Epithelial cell of proximal tubule (primary cell): ENCODE measurements around the gene RPL38. TPM values are rescaled to one million over a fixed set of nuclear protein-coding genes. Genes with fewer than 3 reads are reported as not detected.

ENCODE experiments used
- DNase-seq: peaks from one replicate; pipeline ENCODE4 v3.0.0-alpha.2; 2011; ENCODE audit warnings: low read depth
- H3K4me3 ChIP-seq: 2 replicates; pipeline ENCODE4 v1.5.1; 2011; ENCODE audit warnings: low read depth, mild to moderate bottlenecking, low read length
- CTCF ChIP-seq: conservative IDR thresholded peaks from 2 replicates; pipeline ENCODE4 v1.5.1; 2012; ENCODE audit warnings: low read depth, mild to moderate bottlenecking, low read length
- total RNA-seq: library from RNA; depleted of rRNA; stranded (reverse); fragments of >200 nt; gene quantifications from 2 replicates; pipeline ENCODE4 v1.2.3, GENCODE V29; 2015

The RPL38 gene
- total RNA-seq, 1 donor from 2014 or later, result 617 TPM

- no peak overlapping the region for H3K4me3 ChIP-seq
- DNase-seq, result no peak
- no peak for TF ChIP-seq CTCF
These were observed 2.9 kb downstream of the RPL38 start for GRCh38 chr17:74206332-74206818.

GRCh38 chr17:74210191-74211140 lies 7.0 kb downstream of the RPL38 start:
- no peak overlapping the region for H3K4me3 ChIP-seq
- peak; percentile 99 for TF ChIP-seq CTCF
- no peak for DNase-seq

- TF ChIP-seq CTCF, result no peak
- H3K4me3 ChIP-seq, result no peak overlapping the region
- no peak for DNase-seq
These were observed 7.8 kb downstream of the RPL38 start for GRCh38 chr17:74211141-74211911.

- no peak for DNase-seq
- peak overlapping the region; percentile 68 for H3K4me3 ChIP-seq
- TF ChIP-seq CTCF, result no peak
These were observed 8.4 kb downstream of the RPL38 start for GRCh38 chr17:74211912-74212208.

- no peak for TF ChIP-seq CTCF
- H3K4me3 ChIP-seq, result peak overlapping the region; percentile 68
- DNase-seq, result no peak
These were observed 8.9 kb downstream of the RPL38 start for GRCh38 chr17:74212209-74212912.

GRCh38 chr17:74212913-74213791 lies 9.7 kb downstream of the RPL38 start, which contains the start of gene TTYH2:
TTYH2 (plus strand) TSS chr17:74213571; CDS start chr17:74213588, 17 bp downstream.
- no peak for DNase-seq
- peak within 1 kb of the TSS; percentile 68 for H3K4me3 ChIP-seq
- peak; percentile 37 for TF ChIP-seq CTCF
